GM21447 (cell line): ENCODE results near the gene UNC5C.

Experiments
- ATAC-seq: cut with Tn5 transposase; IDR thresholded peaks from one replicate; pipeline ENCODE4 v1.9.1; 2021; ENCODE audit not compliant: unreplicated experiment

UNC5C gene

DNA sequence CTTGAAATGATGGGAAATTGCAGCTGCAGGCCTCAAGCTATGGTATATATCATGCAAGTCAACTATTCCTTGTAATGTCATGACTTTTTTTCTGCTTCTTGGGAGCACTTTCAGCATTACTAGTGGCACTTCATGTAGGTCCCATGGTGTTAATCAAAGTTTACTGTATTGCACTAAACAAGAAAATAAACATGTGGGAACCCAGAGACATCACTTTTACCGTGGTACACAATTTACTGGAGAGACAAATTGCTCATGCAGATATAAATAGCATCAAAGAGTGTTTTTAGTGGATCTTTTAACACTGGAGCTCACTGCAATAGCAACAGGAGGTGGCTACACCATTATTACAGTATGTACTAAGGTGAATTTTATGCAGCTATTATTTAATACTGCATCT is 79.2 kb downstream of the UNC5C start:
- ATAC-seq, result no peak

DNA sequence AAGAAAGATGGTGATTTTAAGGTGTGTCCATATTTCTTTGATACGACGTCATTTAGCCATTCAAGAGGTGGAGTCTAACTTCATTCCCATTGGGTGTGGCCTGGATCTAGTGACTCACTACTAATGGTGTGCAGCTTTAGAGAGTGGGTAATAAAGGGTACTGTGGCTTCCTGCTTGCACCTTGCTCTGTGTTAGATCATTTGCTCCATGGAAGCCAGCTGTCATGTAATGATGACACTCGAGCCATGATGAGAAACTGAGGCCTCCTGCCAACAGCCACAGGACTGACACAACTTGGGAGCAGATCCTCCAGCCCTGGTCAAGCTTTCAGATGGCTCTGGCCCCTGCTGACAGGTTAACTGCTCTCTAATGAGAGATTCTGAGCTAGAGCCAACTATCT is 82.0 kb downstream of the UNC5C start:
- no peak for ATAC-seq

DNA sequence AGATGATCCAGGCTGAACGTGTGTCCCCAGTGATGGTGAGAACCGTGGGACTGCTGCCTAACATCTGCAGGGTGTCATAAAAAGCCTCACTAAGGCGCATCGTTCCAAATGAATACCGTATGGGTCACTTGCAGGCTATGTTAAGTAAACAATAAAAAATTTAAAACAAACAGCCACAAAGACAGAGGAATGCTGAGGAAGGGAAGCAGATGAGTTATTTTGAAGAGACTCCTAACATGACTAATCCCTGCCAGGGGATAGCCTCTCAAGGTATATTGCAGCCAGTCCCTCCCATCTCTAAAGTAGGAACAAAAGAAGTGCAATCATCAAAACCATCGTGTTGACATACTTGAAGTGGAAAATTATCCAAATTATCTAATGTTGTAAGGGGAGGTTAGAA is 83.8 kb downstream of the UNC5C start:
- no peak for ATAC-seq

DNA sequence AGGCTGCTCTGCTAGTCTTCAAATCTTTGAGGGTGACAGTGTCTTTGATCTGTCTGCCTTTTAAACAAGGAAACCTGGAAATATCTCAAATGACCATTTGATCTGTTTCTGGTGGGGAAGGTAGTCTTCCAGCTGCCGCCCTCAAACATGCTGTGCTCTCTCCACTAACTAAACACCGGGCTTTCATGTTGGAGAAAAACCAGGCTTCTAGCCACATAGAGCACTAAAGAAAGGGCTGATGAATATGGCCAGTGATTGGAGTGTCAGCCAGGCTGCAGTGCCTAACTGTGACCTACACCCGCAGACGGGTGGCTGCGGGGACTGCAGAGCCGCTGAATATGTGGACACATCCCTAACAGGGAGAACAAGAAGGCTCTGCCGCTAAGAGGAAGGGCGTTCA is 85.9 kb downstream of the UNC5C start:
- no peak for ATAC-seq

DNA sequence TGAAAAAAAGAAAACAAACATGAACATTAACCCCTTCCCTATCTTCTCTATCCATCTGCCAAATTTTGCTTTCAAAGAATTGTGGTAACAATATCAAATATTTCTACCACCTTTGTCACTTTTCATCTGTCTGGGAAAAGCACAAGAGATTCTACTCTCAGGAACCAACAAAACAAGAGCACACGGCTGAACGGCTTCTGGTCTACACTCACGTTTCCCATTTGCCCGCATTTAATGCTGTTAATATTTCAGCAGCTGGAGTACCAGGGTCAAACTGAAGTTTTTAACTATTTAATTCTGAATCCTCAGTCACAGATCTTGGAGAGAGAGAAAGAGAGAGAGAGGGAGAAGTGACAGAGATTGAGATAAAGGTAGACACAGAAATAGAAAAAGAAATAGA is 91.4 kb downstream of the UNC5C start:
- ATAC-seq, result no peak

DNA sequence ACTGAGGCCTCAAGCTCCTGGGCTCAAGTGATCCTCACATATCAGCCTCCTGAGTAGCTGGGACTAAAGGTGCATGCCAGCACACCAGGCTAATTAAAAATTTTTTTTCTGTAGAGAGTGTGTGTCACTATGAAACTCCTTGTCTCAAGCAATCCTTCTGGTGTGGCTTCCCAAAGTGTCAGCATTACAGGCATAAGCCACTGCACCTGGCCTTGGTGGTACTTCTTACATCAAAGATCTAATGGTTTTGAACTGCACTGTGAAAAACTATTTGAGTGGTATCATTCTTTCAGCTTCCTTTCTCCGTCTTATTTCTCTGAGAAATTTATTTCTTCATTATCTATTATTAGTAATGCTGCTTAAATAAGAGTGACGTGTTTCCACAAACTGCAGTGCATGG is 98.5 kb downstream of the UNC5C start:
- ATAC-seq, result no peak

DNA sequence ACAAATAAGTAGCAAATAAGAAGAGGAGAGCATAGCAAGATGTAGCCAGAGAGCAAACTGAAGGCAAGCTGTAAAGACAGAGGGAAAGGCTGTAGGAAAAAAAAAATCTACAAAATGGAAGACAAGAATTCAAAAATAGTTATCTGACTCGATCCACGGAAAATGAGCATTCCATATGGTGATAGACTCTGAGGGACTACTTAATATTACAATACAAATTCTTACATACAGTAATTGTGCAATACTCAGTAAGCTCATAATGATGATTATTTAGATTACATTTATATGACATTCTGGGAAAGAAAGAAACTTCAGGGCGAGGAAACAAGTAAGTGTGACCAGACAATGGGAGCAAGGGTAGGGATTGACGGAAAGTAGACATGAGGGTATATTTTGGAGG is 102.6 kb downstream of the UNC5C start:
- no peak for ATAC-seq

DNA sequence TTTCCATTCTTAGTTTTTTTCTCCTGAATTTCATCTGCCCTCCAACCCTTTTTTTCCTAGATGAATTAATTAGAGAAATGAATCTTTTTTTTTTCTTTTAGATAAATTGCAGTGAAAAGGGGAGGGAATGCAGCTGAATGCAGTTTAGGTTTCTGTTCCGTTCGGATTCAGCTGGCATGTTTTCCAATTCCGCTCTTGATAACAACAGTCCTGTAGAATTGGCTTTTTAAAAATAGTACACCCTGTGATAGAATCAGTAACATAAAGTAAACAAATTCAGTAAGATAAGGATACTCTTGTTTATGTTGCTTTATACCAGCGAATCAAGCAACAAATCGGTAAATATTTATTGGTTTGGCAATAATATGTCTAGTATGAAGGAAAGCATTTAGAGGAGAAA is 103.5 kb downstream of the UNC5C start:
- ATAC-seq, result no peak

DNA sequence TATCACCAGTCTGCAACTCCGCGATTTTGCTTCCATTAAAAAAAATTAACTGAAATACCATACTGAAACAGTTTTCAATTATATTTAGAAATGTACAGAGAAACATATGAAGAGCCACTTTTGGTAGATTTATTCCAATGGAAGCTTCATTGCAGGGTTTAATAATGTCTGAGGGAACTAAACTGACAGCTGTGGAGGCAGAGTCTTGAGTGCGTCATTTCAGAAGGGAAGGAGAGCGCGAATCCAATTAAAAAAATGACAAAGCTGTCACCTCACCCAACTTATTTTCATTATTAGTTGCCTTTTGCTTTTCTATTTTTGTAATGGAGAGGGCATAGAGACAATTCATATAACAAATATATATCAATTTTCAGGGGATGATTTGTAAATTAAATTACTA is 104.0 kb downstream of the UNC5C start:
- no peak for ATAC-seq

DNA sequence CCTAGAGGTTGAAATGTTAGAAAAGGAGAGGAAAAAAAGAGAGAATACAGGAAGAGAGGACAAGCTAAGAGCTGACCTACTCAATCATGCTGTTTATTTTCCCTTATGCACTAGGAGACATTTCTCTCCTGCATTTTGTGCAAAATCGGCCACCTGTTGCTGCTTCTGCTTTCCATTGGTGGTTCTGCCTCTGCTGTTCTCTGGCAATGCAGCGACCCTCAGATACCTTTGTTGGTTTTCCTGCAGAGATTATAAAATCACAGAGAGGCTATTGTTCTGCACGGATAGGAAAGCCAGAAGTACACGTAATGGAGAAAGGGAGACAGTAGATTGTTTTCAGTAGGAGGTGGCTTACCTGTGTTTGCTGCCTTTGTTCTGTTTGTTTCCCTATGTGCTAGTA is 108.9 kb downstream of the UNC5C start:
- ATAC-seq, result no peak

DNA sequence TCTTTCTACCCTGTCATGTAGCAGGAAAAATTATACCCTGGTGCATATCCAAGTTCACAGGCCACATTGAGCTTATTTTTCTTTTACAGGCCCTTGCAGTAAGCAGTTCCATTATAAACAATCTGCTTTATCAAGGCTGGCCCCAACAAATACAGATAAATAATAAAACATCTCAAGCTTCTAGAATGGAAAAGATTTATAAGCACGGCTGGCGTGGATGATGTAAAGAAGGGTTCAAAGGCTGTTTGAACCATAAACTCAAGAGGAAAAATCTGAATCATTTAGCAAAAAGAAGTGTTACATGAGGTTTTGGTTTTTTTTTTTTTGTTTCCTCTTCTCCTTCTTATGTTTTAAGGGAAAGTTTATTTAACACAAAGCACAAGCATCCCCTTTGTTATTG is 109.7 kb downstream of the UNC5C start:
- ATAC-seq, result no peak

DNA sequence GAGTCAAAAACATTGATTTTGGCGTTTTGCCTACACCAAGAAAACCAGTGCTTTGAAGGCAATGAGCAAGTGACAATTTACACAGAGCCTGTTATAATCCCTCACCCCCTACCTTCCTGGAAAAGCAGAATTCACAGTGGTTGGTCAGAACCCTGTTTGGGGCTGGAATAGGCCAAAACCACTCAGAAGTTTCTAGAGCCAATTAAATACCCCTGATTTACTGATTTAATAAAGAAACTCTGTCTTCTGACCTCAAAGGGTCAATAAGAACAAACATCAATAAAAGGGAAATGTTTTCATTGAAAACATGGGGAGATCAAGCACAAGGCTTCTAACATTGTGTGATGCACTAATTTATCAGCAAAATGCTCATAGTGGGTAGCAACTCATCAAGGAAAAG is 116.3 kb downstream of the UNC5C start:
- ATAC-seq, result no peak

DNA sequence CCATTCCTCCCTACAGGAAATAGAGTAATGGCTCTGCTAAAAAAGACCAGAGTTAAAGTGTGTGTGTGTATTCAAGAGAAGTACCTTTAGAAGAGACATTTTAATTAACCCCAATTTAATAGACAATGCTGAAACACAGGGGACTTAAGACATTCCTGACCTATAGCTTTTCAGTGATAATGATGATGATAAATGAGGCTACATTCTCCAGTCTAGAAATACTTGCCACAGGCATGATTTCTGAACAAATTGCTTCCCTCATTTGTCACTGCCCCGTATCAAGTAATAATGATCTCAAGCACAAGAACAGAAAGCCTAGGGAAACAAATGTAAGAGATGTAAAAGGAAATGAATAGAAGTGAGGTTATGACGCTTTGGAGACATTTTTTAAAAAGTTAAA is 117.1 kb downstream of the UNC5C start:
- ATAC-seq, result no peak

DNA sequence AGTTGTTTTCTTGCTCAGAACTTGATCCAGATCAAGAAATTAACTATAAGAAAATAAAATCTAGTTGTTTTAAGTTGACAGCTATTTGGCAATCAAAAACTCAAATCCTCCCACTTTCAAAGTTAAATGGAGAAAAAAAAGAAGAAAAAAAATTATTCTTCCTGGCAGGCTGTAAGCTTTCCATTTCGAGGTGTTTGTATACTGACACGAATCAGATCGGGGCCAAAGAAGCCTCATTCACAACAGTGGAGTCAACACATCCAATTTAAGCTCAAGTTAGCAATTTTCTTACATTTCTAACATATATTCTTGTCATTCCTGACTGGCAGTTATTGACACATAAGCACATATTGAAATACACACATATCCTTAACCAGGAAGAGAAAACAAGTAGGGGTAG is 119.4 kb downstream of the UNC5C start:
- ATAC-seq, result no peak

DNA sequence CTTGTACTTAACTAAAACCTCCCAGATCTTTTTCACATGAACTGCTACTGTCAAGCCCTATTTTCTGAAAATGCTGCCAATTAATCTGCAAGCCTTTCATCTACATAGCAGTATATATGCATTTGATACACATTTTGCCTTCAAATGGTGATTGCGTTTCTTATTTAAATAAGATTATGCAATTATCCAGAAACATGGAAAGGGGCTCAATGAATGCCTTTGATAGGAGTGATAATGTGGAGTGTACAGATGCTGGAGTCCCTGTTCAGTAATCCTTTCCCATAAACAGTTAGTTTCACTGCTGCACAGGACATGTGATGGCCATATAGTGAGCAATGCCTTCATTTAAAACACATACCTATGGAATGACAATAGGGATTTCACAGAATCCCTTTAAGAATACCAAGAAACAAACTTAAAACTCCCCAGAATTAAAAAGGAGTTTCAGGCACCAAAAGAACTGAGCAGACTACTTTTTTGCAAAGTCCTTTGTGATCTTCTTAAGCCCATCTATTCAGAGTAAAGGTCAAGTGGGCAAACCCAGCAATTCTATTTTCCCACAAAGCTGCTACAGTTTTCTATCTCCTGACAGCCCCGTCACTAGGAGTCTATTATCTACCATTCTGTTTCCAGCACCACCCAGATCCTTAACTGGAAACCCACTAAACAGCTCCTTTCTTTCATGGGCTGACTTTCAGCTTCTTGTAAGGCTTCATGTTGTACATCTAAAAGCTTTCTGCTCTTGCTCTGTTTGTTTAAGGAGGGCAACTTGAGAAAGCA is 120.3 kb downstream of the UNC5C start:
- no peak for ATAC-seq

DNA sequence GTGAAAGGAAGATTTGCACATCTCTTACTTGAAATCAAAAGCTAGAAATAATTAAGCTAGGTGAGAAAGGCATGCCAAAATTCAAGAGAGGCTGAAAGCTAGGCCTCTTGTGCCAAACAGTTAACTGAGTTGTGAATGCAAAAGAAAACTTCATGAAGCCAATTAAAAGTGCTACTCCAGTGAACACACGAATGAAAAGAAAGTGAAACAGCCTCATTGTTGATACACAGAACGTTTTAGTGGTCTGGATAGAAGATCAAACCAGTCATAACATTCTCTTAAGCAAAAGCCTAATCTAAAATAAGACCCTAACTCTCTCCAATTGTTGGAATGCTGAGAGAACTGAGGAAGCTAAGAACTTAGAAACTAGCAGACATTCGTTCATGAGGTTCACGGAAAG is 122.3 kb downstream of the UNC5C start:
- ATAC-seq, result no peak

DNA sequence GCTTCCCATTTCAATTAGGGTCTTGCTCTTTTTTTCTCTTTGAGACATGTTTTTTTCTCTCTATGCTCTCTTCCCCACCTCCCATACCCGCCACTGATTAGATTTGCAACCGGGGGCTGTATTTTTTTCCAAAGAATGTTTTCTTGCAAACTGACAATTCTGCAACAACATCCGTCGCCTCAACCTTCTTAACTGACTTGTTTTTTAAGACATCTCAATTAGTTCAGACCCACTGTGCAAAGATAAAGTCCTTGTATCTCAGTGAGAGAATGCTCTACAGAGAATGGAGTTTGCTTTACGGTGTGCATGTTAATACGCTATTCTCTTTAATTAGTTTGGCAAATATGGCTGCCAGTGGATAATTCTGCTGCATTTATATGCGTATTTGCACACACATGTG is 126.3 kb downstream of the UNC5C start:
- ATAC-seq, result no peak

DNA sequence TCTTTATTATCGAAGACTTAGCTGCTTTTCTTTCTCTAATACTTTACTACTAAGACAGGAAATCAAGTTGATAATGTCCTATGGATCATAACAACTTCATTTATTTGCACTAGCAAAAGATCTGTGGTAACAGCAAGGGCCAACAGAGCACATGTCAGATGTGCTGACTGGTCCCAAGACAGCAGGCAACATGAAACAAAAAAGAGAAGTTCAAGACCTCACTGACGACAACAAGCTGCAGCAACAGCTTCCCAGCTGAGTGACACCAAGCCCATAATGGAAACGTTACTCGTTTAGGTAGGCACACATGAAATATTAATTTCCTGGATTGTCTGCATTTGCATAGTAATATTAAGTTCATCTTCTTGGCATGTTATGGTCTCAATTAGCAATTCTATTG is 126.9 kb downstream of the UNC5C start:
- ATAC-seq, result no peak

DNA sequence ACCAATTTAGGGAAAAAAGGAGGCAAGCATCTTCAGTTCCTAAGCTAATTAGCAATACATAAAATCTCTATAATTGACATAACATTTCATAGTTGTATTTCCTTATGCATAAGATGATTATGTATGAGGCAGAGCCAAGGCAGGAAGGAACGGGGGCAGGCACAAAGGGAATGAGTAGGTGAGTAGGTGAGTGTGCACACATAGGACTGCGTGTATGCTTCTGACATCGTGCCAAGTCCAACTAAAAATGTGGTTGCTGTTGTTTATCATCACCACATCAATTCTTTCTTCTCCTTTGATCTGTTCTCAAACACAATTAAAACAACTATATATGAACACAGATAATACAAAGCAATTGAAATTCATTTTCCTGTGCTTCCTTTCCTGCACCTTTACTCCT is 131.2 kb downstream of the UNC5C start:
- ATAC-seq, result no peak

DNA sequence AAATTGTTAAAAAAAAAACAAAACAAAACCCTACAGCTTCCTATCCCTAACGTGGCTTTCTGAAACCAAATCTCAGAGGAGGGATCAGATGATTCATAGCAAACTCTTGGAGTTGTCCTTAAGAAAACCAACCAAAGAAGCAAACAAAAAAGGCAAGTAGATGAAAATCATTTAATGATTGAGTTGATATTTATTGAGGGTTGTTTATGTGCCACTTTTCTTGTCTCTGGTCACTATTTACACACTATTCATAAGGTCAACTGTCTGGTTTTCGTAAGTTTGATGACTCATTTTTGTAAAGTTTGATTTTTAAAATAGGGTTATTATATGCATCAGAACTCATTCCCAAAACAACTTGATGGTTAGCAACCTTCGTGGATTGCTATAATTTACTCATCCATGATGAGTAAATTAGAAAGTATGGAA is 133.4 kb downstream of the UNC5C start:
- ATAC-seq, result no peak

DNA sequence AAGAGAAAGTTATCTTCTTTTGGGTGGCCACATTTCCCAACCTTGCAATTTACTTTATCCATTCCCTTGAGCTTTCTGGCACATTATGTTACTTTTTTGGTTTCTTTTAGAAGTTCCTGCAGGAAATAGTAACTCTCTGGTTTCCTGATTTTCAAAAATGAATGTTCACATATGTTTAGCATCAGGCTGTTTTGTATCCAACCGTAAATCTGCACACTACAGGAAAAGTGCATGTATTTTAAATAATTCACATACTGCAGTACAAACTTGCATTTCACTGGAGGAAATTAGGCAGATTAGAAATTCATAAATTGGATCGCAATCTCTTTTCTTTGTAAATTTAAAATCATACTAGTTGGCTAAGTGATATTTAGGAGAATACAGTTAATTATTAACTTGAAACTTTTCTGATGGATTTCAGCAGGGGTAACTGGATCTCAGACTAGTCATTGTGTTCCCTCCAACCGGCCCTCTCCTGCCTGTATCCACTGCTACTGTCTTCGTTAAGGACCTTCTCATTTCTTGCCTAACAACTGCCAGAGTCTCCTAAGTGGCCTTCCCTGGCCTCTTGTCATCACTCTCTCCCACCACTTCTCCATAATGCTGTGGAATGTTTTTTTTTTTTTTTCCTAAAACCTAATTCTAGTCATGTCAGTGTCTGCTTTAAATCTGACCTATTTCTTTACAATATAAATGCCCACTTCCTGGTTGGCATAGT is 137.2 kb downstream of the UNC5C start:
- ATAC-seq, result no peak

DNA sequence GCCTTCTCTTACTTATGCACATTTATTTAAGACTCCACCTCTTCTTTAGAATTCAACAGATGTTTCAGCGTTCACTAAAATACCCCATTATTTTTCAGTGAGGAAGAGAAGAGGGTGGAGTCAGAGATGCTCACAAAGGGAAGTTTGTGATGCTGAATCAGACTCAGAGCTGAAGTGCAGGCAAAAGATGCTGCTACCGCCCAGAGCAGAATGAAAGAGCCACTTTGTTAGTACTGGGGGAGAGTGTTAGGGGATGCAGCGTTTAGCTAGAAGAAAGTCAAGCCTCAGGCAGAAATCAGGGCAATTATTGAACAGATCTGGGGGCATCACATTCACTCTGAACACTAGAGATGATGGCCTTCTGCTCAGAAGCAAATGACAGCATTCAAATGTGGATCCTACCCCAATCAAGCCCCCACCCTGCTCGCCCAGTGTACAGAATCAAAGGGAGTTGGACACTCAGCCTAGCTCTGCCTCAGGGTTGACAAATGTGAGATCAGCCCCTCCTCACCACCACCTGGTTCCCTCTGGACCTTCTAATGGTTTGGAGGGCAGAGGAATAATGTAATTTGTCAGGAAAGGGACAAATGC is 138.3 kb downstream of the UNC5C start:
- ATAC-seq, result no peak
